HG02678 (cell line): ENCODE data around the gene IGFBP2.

ENCODE experiments used
- ATAC-seq: cut with Tn5 transposase; IDR thresholded peaks from one replicate; pipeline ENCODE4 v1.9.1; 2021; ENCODE audit warnings: mild to moderate bottlenecking, moderate library complexity; ENCODE audit not compliant: unreplicated experiment

The IGFBP2 gene

DNA sequence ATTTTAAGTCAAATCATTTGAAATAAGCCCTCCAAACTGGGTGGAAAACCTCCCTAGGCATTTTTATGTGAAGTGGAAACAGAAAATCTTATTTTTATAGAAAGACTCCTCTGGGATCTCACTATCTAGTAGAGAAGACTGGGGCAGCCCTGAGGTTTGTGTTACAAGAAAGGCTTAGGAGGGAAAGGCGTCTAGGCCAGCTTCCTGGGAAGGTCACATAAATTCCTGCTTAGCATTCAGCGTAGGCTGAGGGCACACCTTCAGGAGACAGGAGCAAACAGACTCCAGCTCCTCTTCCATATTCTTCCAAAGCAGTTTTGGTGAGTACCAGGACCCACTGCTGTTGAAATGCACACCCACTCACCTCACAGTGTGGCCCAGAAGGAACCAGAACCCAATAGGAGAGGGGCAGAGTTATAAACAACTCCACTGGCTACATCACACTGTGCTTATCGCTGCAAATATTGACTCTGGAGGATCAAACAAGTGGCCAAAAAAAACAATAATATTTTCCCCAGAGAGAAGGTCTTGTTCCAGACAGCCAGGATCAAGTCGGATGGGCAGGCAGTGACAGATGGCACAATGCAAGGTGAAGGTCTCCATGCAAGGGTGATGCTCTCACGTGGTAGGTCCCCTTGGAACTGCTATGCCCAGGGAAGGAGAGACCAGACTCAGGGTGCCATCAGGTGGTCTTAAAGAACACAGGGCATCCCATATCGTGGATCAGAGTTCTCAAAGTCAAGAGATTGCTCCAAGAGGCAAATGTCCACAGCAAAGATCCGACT, 17.7 kb upstream of the IGFBP2 start:
- ATAC-seq, result no peak

DNA sequence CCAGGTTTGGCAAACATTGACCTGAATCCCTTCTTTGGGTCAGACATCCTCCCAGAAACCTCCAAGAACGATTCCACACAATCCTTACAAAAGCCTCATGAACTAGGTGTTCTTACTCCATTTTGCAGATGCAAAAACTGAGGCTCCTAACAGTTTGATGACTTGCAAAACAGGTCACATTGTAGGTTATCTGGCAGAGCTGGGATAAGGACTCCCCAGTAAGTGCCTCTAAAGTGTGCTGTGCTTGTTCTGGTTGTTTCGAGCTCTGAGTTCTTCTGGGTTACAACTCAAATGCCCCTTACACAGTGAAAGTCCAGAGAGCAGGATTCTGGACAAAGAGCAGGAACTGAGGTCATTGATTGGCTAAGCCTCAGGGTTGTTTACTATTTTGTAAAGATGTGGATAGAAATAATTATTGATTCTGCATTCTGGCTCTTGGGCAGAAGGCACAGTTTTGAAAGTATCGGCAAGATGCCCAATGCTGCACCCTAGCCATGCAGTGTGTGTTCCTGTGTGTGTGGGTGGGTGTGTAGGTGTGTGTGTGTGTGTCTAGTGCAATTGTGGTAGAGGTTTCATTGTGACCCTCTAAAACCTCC, 17.0 kb upstream of the IGFBP2 start:
- no peak for ATAC-seq

DNA sequence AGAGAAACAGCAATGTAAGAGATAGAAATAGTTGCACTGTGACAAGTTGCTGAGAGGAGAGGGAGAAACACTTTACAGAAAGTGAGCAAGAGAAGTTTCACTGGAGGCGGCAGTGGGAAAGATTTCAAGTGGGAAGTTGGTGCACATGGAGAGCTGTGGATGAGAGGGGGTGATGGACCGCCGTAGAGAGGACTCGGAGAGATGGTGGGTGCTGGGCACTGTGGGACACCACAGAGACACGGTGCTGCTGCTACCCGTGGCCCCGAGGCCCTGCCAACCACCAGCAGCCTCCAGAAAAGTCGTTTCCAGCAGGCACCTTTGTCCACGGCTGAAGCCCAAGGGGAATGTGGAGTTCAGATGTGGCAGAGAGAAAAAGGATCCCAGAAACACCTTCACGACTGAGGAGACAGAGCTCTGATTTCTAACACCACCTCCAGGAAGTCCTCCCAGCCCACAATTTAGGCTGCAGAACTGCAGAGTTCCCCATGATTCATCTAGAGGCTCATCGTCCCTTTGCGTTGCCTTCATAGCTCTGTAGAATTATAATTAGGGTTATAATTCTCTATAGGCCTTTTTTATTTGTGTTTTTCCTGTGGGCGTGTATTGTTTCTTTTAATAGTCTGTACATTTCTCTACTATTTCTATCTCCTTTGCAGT, 15.9 kb upstream of the IGFBP2 start:
- no peak for ATAC-seq

DNA sequence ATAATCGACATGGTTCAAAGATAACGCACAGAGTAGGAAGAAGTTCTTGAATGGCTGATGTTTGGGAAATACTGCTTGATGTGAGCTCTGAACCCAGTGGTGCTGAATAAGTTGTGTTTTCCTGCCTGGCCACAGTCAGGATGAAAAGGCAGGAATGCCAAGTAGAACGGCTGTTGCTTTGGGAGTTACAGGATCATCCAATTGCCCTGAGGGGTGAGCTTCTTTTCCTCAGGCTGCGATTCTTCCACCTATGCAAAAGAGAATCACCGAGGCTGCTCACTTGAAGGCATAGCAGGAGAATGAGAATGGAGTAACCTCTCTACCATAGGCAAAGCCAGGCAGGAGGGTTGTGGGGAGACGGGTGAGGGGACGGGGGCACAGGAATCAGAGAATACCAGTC, 14.4 kb upstream of the IGFBP2 start:
- ATAC-seq, result no peak

DNA sequence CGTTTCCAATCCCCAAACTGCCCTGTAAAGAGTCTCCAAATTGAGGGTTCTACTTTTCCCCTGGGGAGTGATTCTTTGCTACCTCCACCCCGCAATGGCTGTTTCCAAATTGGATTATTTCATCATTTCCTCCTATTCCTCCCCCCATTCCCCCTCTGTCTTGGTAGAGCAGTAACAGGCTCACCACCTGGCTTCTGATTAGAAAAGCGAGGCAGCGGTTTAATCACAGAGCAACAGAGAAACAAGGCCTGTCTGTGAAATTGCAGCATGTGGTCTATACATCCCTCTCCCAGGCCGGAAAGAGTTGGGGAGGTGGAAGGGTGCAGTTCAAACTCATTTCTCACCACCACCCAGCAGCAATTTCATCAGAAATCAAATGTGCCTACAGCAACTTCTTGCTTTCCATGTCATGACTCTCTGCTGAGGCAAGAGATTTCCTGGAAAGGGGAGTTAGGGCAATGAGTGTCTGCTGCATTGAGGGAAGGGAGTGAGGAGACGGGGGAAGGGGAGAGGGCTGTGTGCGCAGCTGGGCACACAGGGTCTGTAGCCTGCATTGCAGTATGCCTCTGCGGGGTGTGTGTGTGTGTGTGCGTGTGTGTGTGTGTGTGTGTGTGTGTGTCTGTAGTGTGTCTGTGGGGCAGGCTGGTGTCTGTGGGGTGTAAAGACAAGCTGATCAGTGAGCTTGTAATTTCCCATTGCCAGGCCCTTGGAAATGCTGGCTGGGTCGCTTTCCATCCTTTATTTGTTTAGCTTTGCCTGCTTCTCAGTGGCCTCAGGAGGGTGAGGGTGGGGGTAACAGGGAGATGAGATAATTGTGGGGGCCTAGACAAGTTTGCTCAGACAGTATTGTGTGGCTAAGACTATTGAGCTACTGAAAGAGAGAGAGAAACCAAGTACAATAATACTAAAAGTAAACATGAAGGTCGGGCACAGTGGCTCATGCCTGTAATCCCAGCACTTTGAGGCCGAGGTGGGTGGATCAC, 13.5 kb upstream of the IGFBP2 start:
- no peak for ATAC-seq

DNA sequence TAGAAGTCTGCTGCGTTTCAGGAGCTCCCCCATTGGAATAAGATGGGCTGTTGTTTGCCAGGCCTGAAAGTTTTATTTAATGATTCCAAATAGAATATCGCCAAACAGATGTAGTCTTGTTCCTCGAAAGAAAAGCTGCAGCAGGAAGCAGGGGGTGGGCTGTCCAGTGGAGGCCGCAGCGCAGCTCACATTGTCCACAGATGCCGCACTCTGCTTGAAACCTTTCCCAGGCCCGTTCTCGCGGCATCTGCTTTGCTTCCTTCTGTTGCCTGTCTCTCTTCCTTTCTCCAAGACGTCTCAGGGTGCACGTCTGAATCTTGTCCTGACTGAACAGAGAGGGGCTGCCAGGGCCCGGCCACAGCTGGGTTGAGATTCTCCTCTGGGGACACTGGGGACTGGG, 12.4 kb upstream of the IGFBP2 start:
- no peak for ATAC-seq

DNA sequence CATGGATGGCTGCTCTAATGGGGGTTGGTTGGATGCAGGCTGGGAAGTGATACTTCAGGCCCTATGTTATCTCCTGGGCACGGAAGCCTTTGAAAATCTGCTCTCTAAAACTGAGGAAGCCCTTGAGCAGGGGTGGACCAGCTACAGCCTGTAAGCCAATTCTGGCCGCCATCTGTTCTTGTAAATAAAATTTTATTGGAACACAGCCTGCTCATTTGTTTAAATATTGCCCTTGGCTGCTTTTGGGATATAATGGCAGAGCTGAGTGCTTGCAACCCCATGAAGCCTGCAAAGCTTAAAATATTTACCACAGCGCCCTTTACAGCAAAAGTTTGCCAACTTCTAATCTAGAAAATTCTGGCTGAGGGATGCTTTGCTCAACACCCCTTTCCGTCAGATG, 11.9 kb upstream of the IGFBP2 start:
- ATAC-seq, result no peak

DNA sequence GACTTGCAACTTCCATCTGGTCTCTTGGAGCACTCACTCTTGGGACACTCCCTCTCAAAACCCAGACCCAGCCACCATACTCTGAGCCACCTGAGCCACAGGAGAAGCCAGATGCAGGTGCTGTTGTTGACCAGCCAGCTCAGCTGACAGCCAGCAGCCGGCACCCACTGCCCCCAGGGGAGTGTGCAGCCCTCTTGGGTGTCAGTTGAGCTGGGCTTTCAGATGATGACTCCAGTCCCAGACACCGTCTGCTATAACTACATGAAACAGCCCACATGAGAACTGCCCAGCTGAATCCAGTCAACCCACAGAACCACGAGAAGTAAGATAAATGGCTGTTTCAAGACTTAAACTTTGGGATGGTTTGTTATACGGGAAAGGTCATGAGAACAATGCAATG, 10.7 kb upstream of the IGFBP2 start:
- no peak for ATAC-seq

DNA sequence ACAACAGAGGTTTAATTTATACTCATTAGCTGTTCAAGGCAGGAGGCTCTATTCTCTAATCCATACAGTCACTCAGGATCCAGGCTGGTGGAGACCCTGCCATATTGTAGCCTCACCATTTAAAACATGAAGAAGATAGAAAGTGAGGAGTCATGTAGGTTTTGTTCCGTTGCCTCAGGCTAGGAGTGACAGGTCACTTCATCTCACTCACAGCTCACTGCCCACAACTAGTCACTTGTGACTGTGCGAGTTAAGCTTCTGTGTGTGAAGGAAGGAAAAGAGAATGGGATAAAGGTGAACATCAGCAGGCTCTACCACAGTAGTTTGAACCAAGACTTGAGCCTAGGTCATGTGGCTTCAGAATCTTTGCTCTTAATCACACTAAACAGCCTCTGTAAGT, 9.0 kb upstream of the IGFBP2 start:
- no peak for ATAC-seq

DNA sequence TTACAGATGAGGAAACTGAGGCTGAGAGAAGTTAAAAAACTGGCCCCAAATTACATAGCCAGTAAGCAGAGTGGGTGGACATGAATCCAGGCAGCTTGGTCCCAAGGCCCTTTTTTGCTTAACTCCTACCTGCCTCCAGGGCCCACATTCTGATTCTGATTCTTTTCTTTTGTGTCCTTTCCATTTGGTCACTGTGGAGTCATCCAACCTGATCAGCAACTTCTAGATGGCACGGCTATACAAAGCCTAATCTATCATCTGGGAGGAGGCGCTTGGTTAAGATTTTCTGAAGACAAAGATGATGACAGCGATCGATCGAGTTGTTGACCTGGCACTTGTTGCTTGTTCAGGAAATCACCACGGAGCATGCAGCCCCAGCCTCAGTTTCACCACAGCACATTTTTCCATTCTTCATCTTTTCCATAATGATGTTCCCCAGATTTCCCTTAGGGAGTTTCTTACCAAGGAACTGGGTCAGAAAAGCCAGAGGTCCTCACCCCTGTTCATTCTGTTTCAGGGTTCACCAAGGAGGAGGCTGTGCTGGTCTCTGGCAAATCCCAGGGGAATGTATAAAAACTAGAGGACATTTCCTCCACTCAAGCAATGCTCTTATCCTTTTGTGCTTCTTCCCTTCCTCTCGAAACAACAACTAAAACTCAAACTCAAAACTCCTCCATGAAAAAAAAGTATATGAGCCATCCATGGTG, 6.9 kb upstream of the IGFBP2 start:
- ATAC-seq, result no peak

DNA sequence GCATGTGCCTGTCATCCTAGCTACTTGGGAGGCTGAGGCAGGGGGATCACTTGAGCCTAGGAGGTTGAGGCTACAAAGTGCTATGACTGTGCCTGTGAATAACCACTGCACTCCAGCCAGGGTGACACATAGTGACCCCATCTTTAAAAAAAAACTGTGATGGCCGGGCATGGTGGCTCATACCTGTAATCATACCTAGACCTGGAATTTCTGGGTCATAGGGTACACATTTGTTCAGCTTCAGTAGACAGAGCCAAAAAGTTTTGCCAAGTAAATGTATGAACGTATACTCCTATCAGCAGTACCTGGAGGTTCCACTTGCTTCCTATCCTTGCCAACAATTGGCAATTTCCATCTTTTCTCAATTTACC, 6.4 kb upstream of the IGFBP2 start:
- no peak for ATAC-seq

DNA sequence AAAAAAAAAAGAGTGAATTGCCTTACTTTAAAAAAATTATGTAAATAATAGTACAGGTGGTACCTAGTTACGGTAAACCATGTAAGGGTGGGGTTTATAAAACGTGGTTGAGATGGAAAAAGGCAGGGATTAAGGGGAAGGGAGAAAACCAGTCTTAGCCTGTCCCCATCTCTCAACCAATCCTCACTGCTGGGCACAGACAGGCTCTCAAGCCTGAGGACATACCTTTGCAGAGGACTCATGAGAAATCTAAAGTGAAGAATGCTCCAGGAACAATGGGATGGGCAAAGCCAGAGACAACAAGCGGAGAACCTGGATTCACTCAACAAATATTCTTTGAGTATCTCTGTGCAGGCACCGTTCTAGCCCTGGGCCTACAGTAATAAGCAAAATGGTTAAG, 3.4 kb upstream of the IGFBP2 start:
- ATAC-seq, result no peak

DNA sequence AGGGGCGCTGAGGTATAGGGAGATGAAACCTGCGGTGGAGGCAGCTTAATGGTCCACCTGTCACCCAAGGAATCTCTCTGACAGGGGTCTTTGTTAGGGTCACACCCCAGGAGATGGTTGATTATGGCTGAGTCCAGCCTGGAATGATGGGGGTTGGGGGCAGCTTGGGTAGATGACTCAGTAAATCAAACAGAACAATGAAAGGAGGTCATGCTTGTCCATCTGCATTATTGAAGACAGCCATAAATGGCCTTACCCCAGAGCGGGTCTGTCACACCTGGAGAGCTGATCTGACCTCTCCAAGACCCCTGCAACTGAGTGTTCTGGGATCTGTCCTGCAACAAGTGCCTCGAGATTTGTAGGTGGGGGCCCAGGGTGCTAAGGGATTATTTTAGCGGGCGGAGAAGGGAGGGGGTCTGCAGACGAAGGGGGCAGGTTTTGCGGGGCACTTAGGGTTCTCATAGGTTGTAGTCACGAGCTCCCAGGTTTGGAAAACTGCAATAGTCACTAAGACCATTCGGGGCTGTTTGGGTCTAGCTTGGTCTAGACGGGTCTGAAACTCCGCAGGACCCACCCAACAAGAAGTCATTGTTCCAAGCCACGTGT, 771 bp upstream of the IGFBP2 start:
- no peak for ATAC-seq

DNA sequence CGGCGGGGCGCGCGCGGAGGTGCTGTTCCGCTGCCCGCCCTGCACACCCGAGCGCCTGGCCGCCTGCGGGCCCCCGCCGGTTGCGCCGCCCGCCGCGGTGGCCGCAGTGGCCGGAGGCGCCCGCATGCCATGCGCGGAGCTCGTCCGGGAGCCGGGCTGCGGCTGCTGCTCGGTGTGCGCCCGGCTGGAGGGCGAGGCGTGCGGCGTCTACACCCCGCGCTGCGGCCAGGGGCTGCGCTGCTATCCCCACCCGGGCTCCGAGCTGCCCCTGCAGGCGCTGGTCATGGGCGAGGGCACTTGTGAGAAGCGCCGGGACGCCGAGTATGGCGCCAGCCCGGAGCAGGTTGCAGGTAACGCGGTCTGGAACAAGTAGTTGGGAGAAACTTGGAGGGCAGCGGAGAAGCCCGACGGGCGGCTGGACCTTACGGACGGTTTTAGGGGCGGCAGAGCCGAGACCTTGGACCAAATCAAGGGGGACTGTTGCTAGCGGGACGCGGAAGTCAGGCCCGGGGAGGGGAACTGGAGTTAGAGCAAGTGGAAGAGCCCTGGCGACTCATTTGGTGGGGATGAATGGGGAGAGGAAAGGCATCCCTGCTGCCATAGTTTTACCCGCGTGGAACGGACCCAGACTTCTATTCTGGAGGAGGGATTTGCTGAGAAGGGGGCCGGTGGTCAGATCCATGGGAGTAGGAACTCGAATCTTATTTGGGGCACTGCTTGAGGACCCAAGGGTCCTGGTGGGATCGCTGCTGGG, 573 bp downstream of the IGFBP2 start:
- no peak for ATAC-seq

DNA sequence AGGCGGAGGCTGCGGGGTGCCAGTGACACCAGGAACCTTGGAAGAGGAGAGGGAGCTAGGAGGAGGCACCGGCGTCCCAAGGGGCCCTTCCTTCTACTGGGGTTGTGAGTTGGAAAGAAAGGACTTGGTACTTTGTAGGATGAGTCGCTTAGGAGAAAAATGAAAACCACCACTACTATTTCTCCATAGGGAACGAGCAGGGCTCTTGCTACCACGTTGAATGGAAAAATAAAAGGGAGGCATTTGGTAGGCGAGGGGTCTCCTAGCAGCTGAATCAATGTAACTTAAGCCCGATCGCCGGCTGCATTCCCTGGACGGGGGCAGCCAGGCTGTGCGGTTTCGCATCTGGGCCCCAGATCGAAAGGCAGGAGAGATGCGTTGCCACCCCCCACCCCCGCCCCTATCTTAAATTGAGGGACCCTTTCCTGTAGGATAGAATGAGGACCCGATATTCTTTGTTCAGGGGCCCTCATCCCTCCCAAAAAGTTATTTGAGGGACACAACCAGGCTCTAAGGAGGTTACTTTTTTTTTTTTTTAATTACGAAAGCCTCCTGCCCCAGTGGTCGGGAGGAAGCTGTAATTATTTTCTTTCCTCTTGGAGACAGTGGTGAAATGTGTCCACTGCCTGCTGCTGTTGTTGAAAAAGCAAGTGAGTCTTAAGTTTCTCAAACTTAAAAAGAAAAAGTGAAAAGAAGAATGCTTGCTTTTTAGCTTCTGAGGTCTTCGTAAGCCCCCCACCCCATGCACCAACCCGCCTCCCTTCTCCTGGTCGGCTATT, 1.3 kb downstream of the IGFBP2 start:
- ATAC-seq, result no peak

DNA sequence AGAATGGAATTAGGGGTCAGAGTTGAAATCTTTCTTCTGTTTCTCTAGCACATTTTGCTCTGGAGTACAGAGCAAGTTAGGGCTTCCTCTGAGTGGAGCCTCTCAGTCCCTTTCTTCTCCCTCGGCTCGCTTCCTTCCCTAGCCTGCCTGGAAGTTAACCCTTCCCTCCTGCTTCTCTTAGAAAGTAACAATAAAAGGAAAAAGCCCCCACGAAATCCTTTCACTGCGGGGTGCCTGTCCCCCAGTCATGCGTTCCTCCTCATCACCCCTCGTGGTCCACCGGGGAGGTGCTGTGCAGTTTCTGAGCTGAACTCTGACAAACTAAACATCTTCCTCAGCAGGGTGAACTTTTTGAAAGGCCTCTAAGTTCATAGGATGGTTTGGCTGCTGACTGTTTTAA, 2.0 kb downstream of the IGFBP2 start:
- no peak for ATAC-seq

DNA sequence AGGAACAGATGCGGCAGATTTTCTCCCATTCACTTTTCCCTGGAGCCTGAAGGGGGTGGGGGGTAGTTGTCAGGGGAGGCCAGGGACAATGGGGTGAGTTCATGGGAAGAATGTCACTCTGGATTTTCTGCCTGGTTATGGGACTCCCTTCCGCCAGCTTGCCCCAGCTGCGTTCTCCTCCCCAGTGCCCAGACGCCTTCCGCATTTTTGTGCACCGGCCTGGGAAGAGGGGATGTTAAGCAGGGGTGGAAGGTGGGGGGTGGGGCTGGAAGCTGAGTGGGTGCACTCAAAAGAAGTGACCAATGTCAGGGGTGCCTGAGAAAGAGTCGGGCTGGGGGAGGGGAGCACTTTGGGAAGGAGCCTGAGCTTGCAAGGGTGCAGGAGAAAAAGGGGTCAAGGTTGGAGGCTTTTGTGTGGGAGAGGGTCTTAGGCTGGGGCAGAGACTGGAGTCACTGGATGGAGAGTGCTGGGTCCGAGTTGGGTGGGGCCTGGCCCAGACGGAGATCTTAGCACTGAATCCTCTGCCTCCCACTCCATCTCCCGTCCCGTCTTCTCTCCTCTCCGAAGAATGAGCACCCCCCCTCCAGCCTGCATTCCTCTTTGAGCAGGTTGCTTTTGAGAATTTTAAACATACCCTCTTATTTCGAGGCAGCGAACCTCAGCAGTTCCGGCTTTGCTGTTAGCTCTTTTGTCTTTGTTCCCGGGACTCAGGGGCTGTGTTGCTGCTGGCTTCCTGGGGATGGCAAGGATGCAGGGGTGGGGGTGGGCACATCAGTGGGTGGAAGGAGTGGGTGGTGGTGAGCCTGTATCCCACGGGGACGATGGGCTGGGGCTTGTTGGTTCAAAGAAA, 2.7 kb downstream of the IGFBP2 start:
- ATAC-seq, result no peak
